Activated T-cell treated with anti-CD3 and anti-CD28 coated beads, Interleukin-2, amount 50 U/mL, for 72 hours (primary cell): ENCODE data around the gene FXR2. TPM values are rescaled to one million over a fixed set of nuclear protein-coding genes. Genes with fewer than 3 reads are reported as not detected.

Experiments used
- ATAC-seq, 2 donors: fragments of 150-1000 bp; cut with Tn5 transposase; replicated peaks in 1 of 2; 2 replicates each; pipeline ENCODE4 v1.10.0; 2021; ENCODE audit warnings: moderate library complexity in 2 of 2, mild to moderate bottlenecking in 1 of 2
- DNase-seq, 2 donors: peaks; one replicate each; pipeline ENCODE4 v3.0.0; 2021 to 2022; ENCODE audit warnings: mixed read lengths in 1 of 2
- H3K27ac Mint-ChIP-seq: one replicate; pipeline ENCODE4 v1.8.0; 2022; ENCODE audit warnings: mild to moderate bottlenecking, moderate library complexity, mixed read lengths
- H3K27me3 Mint-ChIP-seq: one replicate; pipeline ENCODE4 v1.8.0; 2022; ENCODE audit warnings: low read depth, mixed read lengths
- H3K36me3 Mint-ChIP-seq, 2 donors: one replicate each; pipeline ENCODE4 v1.8.0; 2022; ENCODE audit warnings: mixed read lengths in 2 of 2, mild to moderate bottlenecking in 1 of 2; ENCODE audit not compliant: insufficient read depth in 2 of 2
- H3K4me1 Mint-ChIP-seq: one replicate; pipeline ENCODE4 v1.8.0; 2022; ENCODE audit warnings: low read depth, mixed read lengths
- H3K4me3 Mint-ChIP-seq, 2 donors: one replicate each; pipeline ENCODE4 v1.8.0; 2022; ENCODE audit warnings: mild to moderate bottlenecking in 2 of 2, mixed read lengths in 2 of 2, moderate library complexity in 2 of 2
- H3K9me3 Mint-ChIP-seq, 2 donors: one replicate each; pipeline ENCODE4 v1.8.0; 2022; ENCODE audit warnings: mixed read lengths in 2 of 2
- total RNA-seq, 2 donors: library from RNA; stranded (reverse); gene quantifications; one replicate each; pipeline ENCODE4 v1.2.3, GENCODE V29; 2022

FXR2 gene
- total RNA-seq, 2 donors from 2014 or later, result 52.5 to 53.3 TPM

DNA sequence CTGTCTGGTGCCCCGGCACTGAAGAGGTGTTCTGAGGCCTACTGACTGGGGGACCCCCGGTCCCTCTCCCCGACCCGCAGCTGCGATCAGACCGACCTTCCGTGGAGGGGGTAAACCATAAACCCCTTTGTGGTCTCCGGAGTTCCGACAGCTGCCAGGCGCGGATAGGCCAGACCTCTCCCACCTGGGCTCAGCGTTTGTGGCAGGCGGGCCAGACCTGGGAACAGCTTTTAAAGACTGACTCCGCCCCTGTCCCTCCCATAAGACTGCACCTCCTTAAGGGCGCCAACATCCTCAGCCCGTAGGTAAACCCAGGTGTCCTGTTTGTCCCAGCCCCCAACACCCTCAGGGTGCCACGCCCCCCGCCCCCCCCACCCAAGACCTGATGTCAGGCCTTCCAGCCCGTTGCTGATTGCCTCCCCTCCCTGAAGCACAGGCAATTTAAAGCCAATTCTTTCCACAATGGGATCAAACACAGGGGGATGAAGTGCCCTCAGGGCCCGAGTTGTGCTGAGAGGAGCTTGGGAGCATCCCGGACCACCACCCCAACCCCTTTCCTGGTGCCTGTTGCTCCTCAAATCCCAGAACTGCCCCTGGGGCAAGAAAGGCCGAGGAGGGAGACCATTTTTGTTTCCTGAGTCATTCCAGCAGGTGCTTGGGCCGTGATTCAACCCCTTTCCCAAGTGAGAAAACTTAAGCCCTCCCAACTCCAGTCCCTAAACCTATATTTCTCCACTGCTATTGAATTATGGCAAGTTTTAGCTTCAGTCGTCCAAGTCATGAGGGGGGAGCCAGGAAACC, 24.6 kb downstream of the FXR2 start, which contains the start of gene SOX15:
Gene SOX15 (minus strand): TSS at position 204 of the 801 bp plus-strand sequence. CDS start 418 bp downstream, outside the sequence.
- ATAC-seq, result no peak
- Mint-ChIP-seq H3K36me3 (peaks cover 0 to 11% of the 10 kb centered on the region in 2 donors), H3K4me3 (no peak within 1 kb of the TSS), H3K27me3 (no peaks in the 10 kb centered on the region), H3K27ac (peak within 1 kb of the TSS; percentile 7), H3K4me1 (peaks cover 9% of the 10 kb centered on the region), H3K9me3 (no peaks in the 10 kb centered on the region)
- DNase-seq, result peak in 1 of 2 donors; percentile 11

DNA sequence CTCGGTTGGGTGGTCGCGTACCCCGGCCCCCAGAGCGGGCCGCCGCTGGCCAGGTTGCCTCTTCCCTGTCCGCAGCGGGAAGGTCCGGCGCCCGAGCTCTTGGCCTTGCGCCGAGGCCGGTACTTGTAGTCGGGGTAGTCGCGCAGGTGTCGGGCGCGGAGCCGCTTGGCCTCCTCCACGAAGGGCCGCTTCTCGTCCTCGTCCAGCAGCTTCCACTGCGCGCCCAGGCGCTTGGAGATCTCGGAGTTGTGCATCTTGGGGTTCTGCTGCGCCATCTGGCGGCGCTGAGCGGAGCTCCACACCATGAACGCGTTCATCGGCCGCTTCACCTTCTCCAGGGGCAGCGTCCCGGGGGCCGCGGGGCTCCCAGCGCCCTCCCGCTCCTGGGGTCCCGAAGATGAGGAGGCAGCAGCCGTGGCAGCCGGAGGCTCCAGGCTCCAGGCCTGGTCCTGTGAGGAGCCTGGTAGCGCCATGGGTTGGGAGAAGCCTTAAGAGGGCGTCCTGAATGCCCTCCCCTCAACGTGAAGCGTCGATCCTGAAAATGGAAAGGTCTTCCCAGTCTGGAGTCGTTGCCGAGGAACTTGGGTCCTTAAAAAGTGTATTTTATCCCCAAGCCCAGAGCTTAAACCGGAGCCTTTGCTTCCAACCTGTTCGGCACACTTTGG, 25.4 kb downstream of the FXR2 start:
- no peak overlapping the region for H3K27ac Mint-ChIP-seq
- no peaks in the 10 kb centered on the region for H3K27me3 Mint-ChIP-seq
- peaks cover 2 to 11% of the 10 kb centered on the region in 2 donors for H3K36me3 Mint-ChIP-seq
- H3K4me3 Mint-ChIP-seq, result no peak overlapping the region
- no peaks in the 10 kb centered on the region for H3K9me3 Mint-ChIP-seq
- H3K4me1 Mint-ChIP-seq, result peaks cover 17% of the 10 kb centered on the region
- ATAC-seq (peak; percentile 65 to 69), DNase-seq (peak; percentile 68 to 72)

DNA sequence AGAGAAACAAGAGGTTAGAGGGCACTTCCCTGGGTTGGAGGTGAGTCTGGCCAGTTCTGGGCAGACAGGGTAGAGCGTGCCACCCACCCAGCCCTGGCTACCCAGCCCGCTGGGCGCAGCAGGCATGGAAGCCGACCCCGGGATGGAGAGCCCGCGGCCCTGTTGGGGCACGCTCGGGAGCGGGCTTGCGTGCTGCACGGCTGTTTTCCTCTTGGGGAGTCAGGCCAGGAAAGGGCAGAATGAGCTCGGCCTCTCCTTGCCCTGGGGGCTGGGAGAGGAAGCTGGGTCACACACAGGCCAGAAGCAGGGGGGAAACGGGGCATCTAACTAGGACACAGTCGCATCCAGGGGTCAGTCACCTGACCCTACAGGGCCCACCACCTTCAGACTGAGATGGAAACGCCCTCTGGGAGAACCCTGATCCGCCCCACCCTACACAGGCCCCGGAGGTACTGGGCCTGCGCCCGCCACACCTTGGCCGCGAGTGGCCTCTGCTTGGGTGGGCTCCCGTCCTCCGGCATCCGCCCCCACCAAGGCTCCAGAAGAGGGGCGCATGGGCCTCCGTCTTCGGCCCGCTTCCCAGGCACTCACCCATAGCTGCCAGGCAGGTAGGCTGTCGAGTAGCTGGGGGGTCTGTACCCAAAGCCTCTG, 26.0 kb downstream of the FXR2 start:
- H3K27ac Mint-ChIP-seq, result no peak overlapping the region
- peaks cover 5 to 7% of the 10 kb centered on the region in 2 donors for H3K36me3 Mint-ChIP-seq
- H3K4me1 Mint-ChIP-seq, result peaks cover 19% of the 10 kb centered on the region
- no peaks in the 10 kb centered on the region for H3K27me3 Mint-ChIP-seq
- H3K4me3 Mint-ChIP-seq, result no peak overlapping the region
- DNase-seq, result no peak
- ATAC-seq, result no peak
- H3K9me3 Mint-ChIP-seq, result no peaks in the 10 kb centered on the region

DNA sequence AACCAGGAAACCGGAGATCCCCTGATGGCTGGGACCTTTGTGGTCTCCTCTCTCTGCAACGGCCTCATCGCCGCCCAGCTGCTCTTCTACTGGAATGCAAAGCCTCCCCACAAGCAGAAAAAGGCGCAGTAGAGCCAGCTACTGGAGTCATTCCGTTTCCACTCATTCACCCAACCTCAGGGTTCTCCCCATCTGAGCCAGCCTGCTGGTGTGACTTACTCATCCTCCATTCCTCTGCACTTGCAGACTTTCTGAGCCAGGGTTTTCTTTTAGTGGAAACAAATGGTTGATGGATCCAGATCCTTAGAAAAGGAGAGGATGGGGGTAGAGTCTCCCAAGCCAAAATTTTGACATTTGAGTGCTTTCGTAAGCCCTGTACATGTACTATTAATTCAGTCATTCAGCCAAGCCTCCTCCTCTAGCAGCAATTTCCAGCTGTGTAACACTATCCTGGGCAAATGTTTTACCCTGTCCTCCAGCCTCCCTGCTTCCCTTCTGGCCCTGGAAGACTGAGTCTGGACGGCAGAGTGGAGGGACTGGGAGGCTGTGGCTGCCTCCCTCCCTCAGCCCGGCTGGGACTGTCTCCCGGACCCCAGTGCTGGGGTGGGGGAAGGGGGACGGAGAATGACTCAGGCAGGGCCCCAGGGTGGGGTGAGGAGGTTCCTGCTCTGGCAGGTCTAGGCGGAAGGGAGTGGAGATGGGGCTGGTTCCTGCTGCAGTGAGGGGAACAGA, 27.1 kb downstream of the FXR2 start:
- Mint-ChIP-seq H3K9me3 (no peaks in the 10 kb centered on the region), H3K27ac (peak overlapping the region; percentile 16), H3K36me3 (peaks cover 5 to 7% of the 10 kb centered on the region in 2 donors), H3K4me3 (no peak overlapping the region), H3K27me3 (no peaks in the 10 kb centered on the region), H3K4me1 (peaks cover 24% of the 10 kb centered on the region)
- ATAC-seq, result no peak
- no peak for DNase-seq

DNA sequence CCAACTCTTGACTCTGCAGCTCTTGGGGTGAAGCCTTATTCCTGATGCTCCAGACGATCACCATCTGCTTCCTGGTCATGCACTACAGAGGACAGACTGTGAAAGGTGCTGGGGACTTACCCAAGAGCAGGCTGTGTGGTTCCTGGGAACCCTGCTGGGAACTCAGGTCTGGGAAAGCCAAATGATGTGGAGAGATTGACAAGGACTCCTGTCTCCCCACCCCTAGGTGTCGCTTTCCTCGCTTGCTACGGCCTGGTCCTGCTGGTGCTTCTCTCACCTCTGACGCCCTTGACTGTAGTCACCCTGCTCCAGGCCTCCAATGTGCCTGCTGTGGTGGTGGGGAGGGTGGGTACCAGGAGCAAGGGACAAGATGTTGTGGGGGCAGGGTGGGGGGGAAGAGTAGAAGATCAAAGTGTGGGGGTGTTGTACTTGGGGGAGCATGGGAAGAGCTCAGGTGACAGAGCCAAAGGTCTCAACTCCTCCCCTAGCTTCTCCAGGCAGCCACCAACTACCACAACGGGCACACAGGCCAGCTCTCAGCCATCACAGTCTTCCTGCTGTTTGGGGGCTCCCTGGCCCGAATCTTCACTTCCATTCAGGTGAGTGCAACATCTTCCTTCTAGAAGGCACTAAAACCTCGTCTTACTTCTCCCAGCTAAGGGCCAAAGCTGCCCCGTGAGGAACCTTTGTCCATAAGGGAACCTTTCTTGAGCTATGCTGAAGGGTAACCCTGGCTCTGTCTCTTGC, 27.9 kb downstream of the FXR2 start:
- no peaks in the 10 kb centered on the region for H3K9me3 Mint-ChIP-seq
- H3K4me3 Mint-ChIP-seq, result no peak overlapping the region
- H3K27ac Mint-ChIP-seq, result peak overlapping the region; percentile 41
- no peak for DNase-seq
- H3K36me3 Mint-ChIP-seq, result peaks cover 8 to 10% of the 10 kb centered on the region in 2 donors
- peaks cover 31% of the 10 kb centered on the region for H3K4me1 Mint-ChIP-seq
- ATAC-seq, result no peak
- no peaks in the 10 kb centered on the region for H3K27me3 Mint-ChIP-seq

DNA sequence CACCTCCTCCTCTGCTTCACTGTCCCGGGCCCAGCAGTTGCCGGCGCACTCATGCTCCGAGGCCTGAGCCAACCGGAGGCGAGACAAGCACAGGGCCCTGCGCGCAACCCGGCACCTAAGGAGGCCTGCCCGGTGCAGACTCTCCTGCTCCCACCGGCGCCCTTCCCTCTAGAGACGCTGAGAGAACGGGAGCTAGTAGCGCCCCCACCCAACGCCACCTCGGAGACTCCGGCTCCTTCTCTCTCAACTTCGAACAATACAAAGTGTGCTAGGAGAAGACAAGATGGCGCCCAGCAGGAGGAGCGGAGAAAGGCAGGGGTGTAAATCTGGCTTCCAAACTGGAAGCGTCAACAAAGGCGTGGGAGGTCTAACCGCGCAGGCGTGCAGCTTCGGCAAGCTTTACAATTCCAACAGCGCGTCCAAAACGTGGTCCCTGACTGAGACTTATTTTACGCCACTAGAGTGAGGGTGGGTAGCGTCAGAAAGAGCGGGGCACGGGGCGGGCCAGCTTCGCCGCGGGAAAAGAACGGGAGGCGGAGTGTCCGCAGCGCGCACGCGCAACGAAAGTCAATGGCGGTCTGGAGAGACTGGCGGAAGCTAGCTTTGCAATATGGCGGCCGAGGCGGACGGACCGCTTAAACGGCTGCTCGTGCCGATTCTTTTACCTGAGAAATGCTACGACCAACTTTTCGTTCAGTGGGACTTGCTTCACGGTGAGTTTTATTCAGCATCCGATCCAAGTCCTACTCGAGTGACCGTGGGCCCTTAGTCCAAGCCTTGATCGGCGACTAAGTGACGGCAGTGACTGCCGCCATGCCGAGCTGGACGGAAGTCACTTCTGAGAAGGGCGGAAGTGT, 31.2 kb downstream of the FXR2 start, which contains the start of gene MPDU1:
Gene MPDU1 (plus strand): TSS at position 600 of the 857 bp plus-strand sequence. CDS start 11 bp downstream, at position 611.
- ATAC-seq, result peak; percentile 62 to 71
- DNase-seq, result peak; percentile 96
- peaks cover 13 to 16% of the 10 kb centered on the region in 2 donors for H3K36me3 Mint-ChIP-seq
- no peaks in the 10 kb centered on the region for H3K9me3 Mint-ChIP-seq
- H3K27me3 Mint-ChIP-seq, result no peaks in the 10 kb centered on the region
- peak within 1 kb of the TSS; percentile 87 to 95 for H3K4me3 Mint-ChIP-seq
- peak within 1 kb of the TSS; percentile 95 for H3K27ac Mint-ChIP-seq
- H3K4me1 Mint-ChIP-seq, result peaks cover 64% of the 10 kb centered on the region

DNA sequence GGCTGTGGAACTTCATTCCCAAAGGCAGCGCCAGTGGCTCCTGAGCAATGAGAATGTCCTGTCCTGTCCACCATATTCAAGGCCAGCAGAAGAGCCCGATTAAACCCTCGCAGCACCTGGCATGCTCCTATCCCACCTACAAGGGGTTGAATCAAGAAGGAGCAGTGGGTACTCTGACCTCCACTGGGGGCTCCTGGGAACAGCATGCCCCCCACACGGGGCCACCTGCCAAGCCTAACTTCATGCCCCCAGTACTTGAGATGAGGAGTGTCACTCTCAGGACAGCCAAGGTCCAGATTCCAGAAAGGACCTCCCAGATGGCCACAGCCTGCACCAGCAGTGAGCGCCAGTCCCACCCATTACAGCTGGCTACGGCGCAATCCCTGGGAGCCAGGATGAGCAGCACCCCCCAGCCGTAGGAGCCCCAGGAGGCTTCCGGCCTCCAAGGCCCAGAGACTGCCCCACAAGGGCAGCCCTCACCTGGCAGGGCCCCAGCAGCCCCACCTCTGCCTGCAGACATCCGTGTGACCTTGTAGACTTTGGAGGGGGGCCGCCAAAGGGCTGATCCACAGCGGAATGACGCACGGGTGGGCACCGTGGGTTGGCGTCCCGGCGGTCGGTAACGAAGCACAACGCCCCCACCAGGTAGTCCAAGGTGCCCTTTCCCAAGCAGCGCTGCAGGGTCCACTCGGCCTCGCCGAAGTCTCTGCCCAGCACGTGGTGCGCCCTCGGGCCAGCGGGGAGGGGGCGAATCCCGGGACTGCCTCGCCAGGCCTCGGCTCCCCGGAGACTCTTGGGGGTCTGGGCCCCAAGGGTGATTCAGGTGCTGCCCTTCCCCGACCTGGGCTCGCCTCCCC, 32.1 kb downstream of the FXR2 start:
- peak in 1 of 2 donors; percentile 15 for DNase-seq
- no peak for ATAC-seq
- Mint-ChIP-seq H3K36me3 (peaks cover 17% of the 10 kb centered on the region in 2 donors), H3K4me1 (peaks cover 73% of the 10 kb centered on the region), H3K27me3 (no peaks in the 10 kb centered on the region), H3K27ac (peak overlapping the region; percentile 95), H3K4me3 (peak overlapping the region; percentile 87 to 95), H3K9me3 (no peaks in the 10 kb centered on the region)

DNA sequence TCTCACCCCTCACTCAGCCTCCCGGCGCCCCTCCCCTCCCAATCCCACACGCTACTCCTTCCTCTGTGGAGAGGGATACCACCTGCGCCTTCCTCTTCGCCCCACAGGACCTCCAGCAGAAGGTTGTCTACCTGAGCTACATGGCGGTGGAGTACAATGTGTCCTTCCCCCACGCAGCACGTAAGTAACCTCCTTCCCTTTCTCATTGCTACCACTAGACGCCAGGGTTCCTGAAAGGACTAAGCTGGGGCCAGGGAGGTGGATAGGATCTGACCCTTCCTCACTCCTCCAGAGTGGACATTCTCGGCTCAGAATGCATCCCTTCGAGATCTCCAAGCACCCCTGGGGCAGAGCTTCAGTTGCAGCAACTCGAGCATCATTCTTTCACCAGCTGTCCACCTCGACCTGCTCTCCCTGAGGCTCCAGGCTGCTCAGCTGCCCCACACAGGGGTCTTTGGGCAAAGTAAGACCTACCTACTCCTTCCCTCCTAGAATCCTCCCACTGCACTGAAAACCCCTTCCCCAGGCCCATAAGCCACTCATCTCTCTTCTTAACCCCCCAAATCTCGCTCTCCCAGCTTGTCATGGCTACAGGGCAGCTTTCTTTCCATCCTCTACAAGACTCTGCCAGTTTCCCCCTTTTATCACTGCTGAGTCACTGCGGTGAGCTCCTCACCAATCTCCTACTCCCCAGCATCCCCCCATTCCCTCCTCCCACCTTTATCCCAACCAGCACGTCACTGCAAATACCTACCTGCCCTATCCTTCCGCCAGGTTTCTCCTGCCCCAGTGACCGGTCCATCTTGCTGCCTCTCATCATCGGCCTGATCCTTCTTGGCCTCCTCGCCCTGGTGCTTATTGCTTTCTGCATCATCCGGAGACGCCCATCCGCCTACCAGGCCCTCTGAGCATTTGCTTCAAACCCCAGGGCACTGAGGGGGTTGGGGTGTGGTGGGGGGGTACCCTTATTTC, 33.8 kb downstream of the FXR2 start:
- H3K4me3 Mint-ChIP-seq, result peak overlapping the region; percentile 16 to 47
- ATAC-seq (no peak), DNase-seq (no peak)
- no peaks in the 10 kb centered on the region for H3K27me3 Mint-ChIP-seq
- H3K4me1 Mint-ChIP-seq, result peaks cover 87% of the 10 kb centered on the region
- H3K27ac Mint-ChIP-seq, result peak overlapping the region; percentile 29
- H3K9me3 Mint-ChIP-seq, result no peaks in the 10 kb centered on the region
- peaks cover 20 to 27% of the 10 kb centered on the region in 2 donors for H3K36me3 Mint-ChIP-seq

DNA sequence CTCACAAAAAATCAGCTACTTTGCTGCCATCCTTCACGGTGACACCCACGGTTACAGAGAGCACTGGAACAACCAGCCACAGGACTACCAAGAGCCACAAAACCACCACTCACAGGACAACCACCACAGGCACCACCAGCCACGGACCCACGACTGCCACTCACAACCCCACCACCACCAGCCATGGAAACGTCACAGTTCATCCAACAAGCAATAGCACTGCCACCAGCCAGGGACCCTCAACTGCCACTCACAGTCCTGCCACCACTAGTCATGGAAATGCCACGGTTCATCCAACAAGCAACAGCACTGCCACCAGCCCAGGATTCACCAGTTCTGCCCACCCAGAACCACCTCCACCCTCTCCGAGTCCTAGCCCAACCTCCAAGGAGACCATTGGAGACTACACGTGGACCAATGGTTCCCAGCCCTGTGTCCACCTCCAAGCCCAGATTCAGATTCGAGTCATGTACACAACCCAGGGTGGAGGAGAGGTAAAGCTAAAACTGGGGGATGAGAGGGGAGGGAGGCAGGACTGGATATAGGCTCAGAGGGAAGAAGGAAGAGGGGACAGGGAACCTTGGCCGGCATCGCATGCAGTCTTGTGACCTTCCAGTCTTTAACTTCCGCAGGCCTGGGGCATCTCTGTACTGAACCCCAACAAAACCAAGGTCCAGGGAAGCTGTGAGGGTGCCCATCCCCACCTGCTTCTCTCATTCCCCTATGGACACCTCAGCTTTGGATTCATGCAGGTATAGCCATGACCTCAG, 34.7 kb downstream of the FXR2 start:
- H3K36me3 Mint-ChIP-seq, result peaks cover 24 to 32% of the 10 kb centered on the region in 2 donors
- H3K4me1 Mint-ChIP-seq, result peaks cover 87% of the 10 kb centered on the region
- H3K4me3 Mint-ChIP-seq, result peak overlapping the region; percentile 52 to 83
- H3K9me3 Mint-ChIP-seq, result no peaks in the 10 kb centered on the region
- no peaks in the 10 kb centered on the region for H3K27me3 Mint-ChIP-seq
- ATAC-seq (peak in 1 of 2 donors; percentile 0), DNase-seq (peak; percentile 50 to 51)
- H3K27ac Mint-ChIP-seq, result peak overlapping the region; percentile 68
